Neural crest cell (in vitro differentiated cells): ENCODE data around the gene HAS3. TPM values are rescaled to one million over a fixed set of nuclear protein-coding genes. Genes with fewer than 3 reads are reported as not detected.

Experiments
- DNase-seq: peaks from one replicate; pipeline ENCODE4 v3.0.0; 2021; ENCODE audit warnings: low read depth, mixed read lengths, low spot score
- H3K27ac Mint-ChIP-seq: one replicate; pipeline ENCODE4 v1.8.0; 2021; ENCODE audit warnings: mild to moderate bottlenecking, mixed read lengths; ENCODE audit not compliant: unreplicated experiment
- H3K27me3 Mint-ChIP-seq: 2 replicates; pipeline ENCODE4 v1.8.0; 2021; ENCODE audit warnings: low read depth, mild to moderate bottlenecking, mixed read lengths
- H3K36me3 Mint-ChIP-seq: 2 replicates; pipeline ENCODE4 v1.8.0; 2021; ENCODE audit warnings: low read depth, mild to moderate bottlenecking, mixed read lengths
- H3K4me1 Mint-ChIP-seq: 2 replicates; pipeline ENCODE4 v1.8.0; 2021; ENCODE audit warnings: mixed read lengths
- H3K4me3 Mint-ChIP-seq: one replicate; pipeline ENCODE4 v1.8.0; 2021; ENCODE audit warnings: mild to moderate bottlenecking, mixed read lengths
- H3K9me3 Mint-ChIP-seq: 2 replicates; pipeline ENCODE4 v1.8.0; 2021; ENCODE audit warnings: mixed read lengths
- total RNA-seq: library from RNA; stranded (reverse); gene quantifications from 2 replicates; pipeline ENCODE4 v1.2.1, GENCODE V29; 2021
- TF ChIP-seq, protein P1 (sequence below): fragments of 200-600 bp; sonication (generic); conservative IDR thresholded peaks from 2 replicates; pipeline ENCODE4 v1.5.0; 2021; ENCODE audit warnings: antibody characterized with exemption, mild to moderate bottlenecking

The HAS3 gene
- total RNA-seq, 1 donor from 2014 or later, result 4.2 TPM

DNA sequence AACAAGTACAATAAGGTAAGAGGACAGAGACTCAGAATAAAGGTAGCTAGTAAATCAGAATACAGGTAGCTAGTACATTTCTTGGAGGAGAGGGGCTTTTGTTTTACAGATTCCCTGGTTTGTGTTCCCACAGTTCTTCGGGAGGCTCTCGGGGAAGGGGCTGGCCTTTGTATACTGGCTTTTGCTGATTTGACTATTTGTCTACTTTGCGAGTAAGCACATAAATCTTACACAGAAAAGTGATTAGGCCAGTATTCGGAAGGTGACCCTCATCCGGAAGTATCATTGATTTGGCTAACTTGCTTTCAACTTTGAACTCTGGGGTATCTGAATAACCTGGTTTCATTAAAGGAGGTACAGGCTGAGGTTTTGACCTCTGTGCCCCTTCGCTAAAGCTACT lies 60.1 kb downstream of the HAS3 start:
- Mint-ChIP-seq H3K27ac (no peak overlapping the region), H3K4me3 (no peak overlapping the region), H3K27me3 (no peaks in the 10 kb centered on the region), H3K36me3 (peaks cover 8% of the 10 kb centered on the region), H3K9me3 (no peaks in the 10 kb centered on the region), H3K4me1 (peaks cover 18% of the 10 kb centered on the region)
- TF ChIP-seq, protein P1, sequence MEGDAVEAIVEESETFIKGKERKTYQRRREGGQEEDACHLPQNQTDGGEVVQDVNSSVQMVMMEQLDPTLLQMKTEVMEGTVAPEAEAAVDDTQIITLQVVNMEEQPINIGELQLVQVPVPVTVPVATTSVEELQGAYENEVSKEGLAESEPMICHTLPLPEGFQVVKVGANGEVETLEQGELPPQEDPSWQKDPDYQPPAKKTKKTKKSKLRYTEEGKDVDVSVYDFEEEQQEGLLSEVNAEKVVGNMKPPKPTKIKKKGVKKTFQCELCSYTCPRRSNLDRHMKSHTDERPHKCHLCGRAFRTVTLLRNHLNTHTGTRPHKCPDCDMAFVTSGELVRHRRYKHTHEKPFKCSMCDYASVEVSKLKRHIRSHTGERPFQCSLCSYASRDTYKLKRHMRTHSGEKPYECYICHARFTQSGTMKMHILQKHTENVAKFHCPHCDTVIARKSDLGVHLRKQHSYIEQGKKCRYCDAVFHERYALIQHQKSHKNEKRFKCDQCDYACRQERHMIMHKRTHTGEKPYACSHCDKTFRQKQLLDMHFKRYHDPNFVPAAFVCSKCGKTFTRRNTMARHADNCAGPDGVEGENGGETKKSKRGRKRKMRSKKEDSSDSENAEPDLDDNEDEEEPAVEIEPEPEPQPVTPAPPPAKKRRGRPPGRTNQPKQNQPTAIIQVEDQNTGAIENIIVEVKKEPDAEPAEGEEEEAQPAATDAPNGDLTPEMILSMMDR, result no peak
- DNase-seq, result no peak

DNA sequence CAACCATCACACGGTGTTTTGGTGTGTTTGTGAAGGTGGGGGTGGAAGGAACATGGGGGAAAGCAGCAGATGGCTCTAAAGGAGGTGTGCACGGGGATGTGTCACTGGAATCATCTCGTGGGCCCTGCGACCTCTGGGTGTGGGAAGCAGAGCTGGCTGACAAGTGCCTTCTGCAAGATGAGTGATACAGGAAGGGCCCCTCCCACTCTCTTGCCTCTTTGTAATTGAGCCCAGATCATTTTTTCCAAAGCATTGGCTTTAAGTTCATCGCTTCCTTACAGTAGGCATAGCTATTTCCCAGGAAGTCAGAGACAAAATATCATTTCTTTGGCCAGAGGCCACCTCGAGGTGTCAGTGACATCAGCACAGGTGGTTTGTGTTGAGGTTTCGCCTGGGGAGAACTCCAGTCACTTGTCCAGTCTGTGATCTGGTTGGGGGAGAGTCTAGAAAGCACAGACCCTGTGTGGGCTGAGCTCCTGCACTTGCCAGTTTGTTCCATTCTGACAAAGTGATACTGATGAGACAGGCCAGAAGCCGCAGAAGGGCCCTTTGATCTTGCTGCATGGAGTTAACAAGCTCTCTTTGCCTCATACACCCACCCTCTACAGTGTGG lies 60.9 kb downstream of the HAS3 start:
- DNase-seq, result no peak
- H3K4me3 Mint-ChIP-seq, result no peak overlapping the region
- H3K27ac Mint-ChIP-seq, result no peak overlapping the region
- H3K9me3 Mint-ChIP-seq, result no peaks in the 10 kb centered on the region
- H3K27me3 Mint-ChIP-seq, result no peaks in the 10 kb centered on the region
- TF ChIP-seq, protein P1, result no peak
- peaks cover 18% of the 10 kb centered on the region for H3K4me1 Mint-ChIP-seq
- peaks cover 5% of the 10 kb centered on the region for H3K36me3 Mint-ChIP-seq

DNA sequence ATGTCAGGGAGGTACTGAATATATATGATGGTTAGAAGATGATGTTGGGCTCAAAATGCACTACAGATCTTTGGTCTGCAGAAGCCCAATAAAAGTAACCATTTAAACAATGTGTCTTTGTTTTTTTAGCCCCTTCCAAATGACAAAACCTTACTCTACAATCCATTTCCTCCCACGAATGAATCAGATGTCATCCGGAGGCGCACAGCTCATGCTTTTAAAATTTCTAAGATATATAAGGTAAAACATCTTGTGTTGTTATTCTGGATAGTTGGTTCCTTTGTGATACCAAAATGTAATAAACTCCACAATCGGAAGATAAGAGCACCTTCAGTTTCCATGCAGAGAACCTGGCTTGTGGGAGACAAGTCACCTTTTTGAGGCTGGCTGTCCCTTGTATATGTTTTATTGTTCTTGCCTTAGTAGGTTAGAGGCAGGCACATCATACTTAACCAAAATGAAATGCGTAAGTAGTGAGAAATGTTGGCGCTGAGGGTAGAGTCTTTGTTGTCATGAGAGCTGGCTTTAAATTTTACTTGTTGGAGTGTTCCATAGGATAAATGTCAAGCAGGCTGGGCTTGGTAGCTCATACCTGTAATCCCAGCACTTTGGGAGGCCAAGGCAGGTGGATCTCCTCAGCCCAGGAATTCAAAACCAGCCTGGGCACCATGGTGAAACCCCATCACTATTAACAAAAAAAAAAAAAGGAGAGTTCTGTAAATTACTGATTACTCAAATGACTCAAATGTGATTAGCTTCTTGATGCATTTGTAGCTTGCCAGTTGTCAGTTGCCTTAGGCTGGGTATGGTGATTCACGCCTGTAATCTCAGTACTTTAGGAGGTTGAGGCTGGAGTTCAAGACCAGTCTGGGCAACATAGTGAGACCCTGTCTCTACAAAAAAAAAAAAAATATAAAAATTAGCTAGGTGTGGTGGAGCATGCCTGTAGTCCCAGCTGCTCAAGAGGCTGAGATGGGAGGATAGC lies 61.8 kb downstream of the HAS3 start:
- DNase-seq, result no peak
- peaks cover 5% of the 10 kb centered on the region for H3K36me3 Mint-ChIP-seq
- H3K27ac Mint-ChIP-seq, result no peak overlapping the region
- TF ChIP-seq, protein P1, result no peak
- H3K9me3 Mint-ChIP-seq, result no peaks in the 10 kb centered on the region
- peaks cover 18% of the 10 kb centered on the region for H3K4me1 Mint-ChIP-seq
- no peak overlapping the region for H3K4me3 Mint-ChIP-seq
- no peaks in the 10 kb centered on the region for H3K27me3 Mint-ChIP-seq

Other genes starting within 250 kb of the HAS3 start
- gene CHTF8, start 26.9 kb downstream of the HAS3 start, total RNA-seq, result 139 and 156 TPM in 2 replicates
- 78.5 and 80.1 TPM in 2 replicates for gene UTP4, start 27.0 kb downstream of the HAS3 start, total RNA-seq
- 28.9 and 31.5 TPM in 2 replicates for gene SNTB2, start 81.5 kb downstream of the HAS3 start, total RNA-seq
- 35.3 and 36.5 TPM in 2 replicates for gene VPS4A, start 205.7 kb downstream of the HAS3 start, total RNA-seq
- 19.4 and 20.1 TPM in 2 replicates for gene PDF, start 224.9 kb downstream of the HAS3 start, total RNA-seq
- 64.2 and 67.6 TPM in 2 replicates for gene COG8, start 233.9 kb downstream of the HAS3 start, total RNA-seq
- 42.0 and 42.3 TPM in 2 replicates for gene NIP7, start 234.1 kb downstream of the HAS3 start, total RNA-seq
- 0.56 and 0.82 TPM in 2 replicates for gene TMED6, start 246.1 kb downstream of the HAS3 start, total RNA-seq